ENCODE measurements around the gene KDM3B. TPM values are rescaled to one million over a fixed set of nuclear protein-coding genes. Genes with fewer than 3 reads are reported as not detected.

Gene KDM3B
- total RNA-seq, 2 donors from 2014 or later: 98.2 to 104 TPM

DNA sequence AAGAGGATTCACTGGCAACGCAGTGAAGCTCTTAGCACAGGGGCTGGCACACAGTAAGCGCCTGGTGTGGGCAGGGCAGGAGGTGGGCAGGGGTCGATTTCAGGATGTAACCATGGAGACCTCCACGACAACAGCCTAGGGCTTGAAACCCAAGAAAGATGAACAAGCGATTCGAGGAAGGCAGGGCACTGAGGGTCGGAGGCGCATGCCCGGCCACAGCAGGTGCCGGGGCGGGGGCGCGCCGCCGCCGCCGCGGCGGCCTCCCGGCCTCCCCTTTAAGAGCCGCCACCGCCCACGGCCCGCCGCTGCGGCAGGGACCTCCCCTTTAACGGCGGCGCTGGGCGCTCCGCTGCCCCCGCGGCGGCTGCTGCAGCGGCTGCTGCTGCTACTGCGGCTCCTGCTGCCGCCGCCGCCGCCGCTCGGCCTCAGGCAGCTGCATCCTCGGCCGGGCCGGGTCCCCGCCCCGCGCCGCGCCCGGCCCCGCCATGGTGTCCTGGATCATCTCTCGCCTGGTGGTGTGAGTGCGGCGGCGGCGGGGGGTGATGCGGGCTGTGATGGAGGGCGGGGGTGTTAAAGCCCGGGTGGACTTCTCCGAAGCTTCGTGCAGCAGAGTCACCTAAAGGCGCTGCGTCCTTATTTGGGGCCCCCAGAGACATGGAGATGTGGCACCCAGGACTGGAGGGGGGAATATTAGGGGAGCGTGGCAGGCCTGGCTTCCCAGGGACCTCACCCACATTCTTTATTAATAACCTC, 86.4 kb downstream of the KDM3B start, which contains the start of gene REEP2:
REEP2 (plus strand) TSS at position 334 of the 753 bp plus-strand sequence; CDS start at position 486, 152 bp downstream.
- H3K36me3 Mint-ChIP-seq (ENCODE audit: low read depth): peaks cover 21% of the 10 kb centered on the region
- peaks cover 5% of the 10 kb centered on the region for H3K27me3 ChIP-seq (ENCODE audit: control insufficient read depth, insufficient read depth, low read length, poor library complexity, severe bottlenecking)
- H3K4me1 ChIP-seq (ENCODE audit: control insufficient read depth, insufficient read depth, low read length): peaks cover 14% of the 10 kb centered on the region
- H3K4me3 ChIP-seq (ENCODE audit: low read length): peak within 1 kb of the TSS; percentile 88
- peak within 1 kb of the TSS; percentile 58 for H3K9ac ChIP-seq (ENCODE audit: extremely low read depth, low read length, poor library complexity, severe bottlenecking)
- H3K27ac Mint-ChIP-seq: peak within 1 kb of the TSS; percentile 88
- H3K4me1 Mint-ChIP-seq: peaks cover 26% of the 10 kb centered on the region
- peaks cover 8% of the 10 kb centered on the region for H3K27me3 Mint-ChIP-seq (ENCODE audit: insufficient read depth)
- no peaks in the 10 kb centered on the region for H3K9me3 Mint-ChIP-seq
- peak within 1 kb of the TSS; percentile 75 for H3K27ac ChIP-seq (ENCODE audit: low read depth, low read length)
- peak; percentile 87 for DNase-seq
- no peaks in the 10 kb centered on the region for H3K9me3 ChIP-seq (ENCODE audit: control insufficient read depth, low read length)
- H3K4me3 Mint-ChIP-seq: peak within 1 kb of the TSS; percentile 69
- TF ChIP-seq, protein P1, sequence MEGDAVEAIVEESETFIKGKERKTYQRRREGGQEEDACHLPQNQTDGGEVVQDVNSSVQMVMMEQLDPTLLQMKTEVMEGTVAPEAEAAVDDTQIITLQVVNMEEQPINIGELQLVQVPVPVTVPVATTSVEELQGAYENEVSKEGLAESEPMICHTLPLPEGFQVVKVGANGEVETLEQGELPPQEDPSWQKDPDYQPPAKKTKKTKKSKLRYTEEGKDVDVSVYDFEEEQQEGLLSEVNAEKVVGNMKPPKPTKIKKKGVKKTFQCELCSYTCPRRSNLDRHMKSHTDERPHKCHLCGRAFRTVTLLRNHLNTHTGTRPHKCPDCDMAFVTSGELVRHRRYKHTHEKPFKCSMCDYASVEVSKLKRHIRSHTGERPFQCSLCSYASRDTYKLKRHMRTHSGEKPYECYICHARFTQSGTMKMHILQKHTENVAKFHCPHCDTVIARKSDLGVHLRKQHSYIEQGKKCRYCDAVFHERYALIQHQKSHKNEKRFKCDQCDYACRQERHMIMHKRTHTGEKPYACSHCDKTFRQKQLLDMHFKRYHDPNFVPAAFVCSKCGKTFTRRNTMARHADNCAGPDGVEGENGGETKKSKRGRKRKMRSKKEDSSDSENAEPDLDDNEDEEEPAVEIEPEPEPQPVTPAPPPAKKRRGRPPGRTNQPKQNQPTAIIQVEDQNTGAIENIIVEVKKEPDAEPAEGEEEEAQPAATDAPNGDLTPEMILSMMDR (conservative IDR thresholded peaks at IDR 0.05): no peak
- H3K36me3 ChIP-seq (ENCODE audit: control insufficient read depth, insufficient read depth, low read length): peaks cover 23% of the 10 kb centered on the region
- 0 to 3% methylated on average over 9 to 64 of the region's 65 CpGs for WGBS, 2 experiments (ENCODE audit: insufficient coverage in 1 of 2, insufficient read length in 1 of 2)

DNA sequence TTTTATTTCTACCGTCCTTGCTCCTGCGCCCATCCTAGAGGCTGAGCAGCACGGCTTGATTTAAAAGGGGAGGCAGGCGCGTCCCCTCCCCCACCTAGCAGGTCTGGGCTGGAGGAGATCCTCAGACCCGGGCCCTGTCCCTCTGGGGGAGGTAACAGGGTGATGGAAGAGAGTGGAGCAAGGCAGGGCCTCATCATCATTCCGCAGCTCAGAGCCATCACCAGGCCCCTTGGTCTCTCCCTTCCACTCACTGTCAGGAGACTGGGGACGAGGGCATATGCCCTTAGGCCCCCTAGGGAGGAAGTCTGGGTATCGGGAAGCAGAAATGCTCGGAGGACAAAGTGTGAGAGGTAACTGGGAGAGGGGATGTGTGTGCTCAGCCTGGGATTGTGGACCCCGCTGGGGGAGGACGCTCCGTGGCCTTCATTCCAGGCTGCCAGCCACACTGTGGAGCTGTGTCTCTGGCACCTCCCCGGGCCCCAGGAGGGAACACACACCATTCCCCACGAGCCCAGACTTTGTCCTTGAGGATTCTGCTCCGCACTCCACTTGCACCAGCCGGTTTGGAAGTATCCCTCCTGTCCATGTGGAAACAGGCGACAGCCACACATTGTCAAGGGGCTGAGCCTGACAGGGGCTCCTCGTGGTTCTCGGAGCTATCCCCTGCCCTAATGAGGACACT, 87.1 kb downstream of the KDM3B start:
- no peak for DNase-seq
- Mint-ChIP-seq H3K9me3 (no peaks in the 10 kb centered on the region), H3K27ac (peak overlapping the region; percentile 35), H3K36me3 (ENCODE audit: low read depth) (peaks cover 18% of the 10 kb centered on the region), H3K4me3 (peak overlapping the region; percentile 69), H3K4me1 (peaks cover 26% of the 10 kb centered on the region), H3K27me3 (ENCODE audit: insufficient read depth) (peaks cover 8% of the 10 kb centered on the region)
- Histone ChIP-seq H3K9me3 (ENCODE audit: control insufficient read depth, low read length) (no peaks in the 10 kb centered on the region), H3K4me1 (ENCODE audit: control insufficient read depth, insufficient read depth, low read length) (peaks cover 14% of the 10 kb centered on the region), H3K36me3 (ENCODE audit: control insufficient read depth, insufficient read depth, low read length) (peaks cover 21% of the 10 kb centered on the region), H3K9ac (ENCODE audit: extremely low read depth, low read length, poor library complexity, severe bottlenecking) (peak overlapping the region; percentile 55), H3K27me3 (ENCODE audit: control insufficient read depth, insufficient read depth, low read length, poor library complexity, severe bottlenecking) (peaks cover 5% of the 10 kb centered on the region), H3K4me3 (ENCODE audit: low read length) (peak overlapping the region; percentile 88), H3K27ac (ENCODE audit: low read depth, low read length) (peak overlapping the region; percentile 75)
- WGBS, 2 experiments (ENCODE audit: insufficient coverage in 1 of 2, insufficient read length in 1 of 2): 41 to 45% methylated on average over 8 to 20 of the region's 20 CpGs
- TF ChIP-seq, protein P1 (conservative IDR thresholded peaks at IDR 0.05): no peak

DNA sequence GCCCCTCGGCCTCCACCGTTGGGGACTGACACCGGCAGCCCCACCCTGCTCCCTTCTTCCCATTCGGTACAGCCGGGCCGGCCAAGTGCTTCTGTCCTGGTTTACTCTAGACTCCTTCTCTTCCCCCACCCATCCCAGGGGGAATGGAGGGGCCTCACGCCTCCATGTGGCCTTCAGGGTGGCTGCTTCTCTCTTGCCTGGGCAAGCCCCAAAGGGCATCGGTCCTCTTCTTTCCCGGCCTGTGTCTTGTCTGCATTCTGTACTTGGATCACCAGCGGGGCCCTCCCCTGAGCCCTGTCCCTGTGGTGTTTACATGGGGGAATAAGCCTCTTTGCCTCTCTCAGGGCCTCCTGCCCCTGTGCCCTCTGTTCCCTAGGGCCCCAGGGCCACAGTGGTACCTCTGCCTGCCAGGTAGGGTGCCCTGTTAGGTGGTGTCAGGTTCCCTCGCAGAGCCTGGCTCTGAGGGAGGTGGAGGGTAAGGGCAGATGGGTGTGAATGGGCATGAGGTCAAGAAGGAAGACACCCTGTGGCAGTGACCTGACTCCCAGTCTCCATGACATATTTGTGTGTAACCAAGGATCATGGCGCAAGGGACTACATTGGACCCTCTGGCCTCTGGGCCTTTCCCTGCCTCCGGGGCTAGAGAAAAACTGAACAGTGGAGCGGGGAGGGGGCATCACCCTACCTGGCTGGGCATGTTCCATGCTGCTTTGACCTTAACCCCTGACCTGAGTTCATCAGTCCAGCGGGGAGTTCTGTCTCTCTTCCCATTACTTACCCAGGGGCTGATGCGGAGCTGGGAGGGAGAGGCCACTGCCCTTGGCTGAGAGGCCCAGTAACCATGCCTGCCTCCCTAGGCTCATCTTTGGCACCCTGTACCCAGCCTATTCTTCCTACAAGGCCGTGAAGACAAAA, 87.9 kb downstream of the KDM3B start:
- TF ChIP-seq, protein P1 (conservative IDR thresholded peaks at IDR 0.05): no peak
- Histone ChIP-seq H3K4me1 (ENCODE audit: control insufficient read depth, insufficient read depth, low read length) (peaks cover 14% of the 10 kb centered on the region), H3K27me3 (ENCODE audit: control insufficient read depth, insufficient read depth, low read length, poor library complexity, severe bottlenecking) (peaks cover 5% of the 10 kb centered on the region), H3K9me3 (ENCODE audit: control insufficient read depth, low read length) (no peaks in the 10 kb centered on the region), H3K36me3 (ENCODE audit: control insufficient read depth, insufficient read depth, low read length) (peaks cover 13% of the 10 kb centered on the region), H3K4me3 (ENCODE audit: low read length) (peak overlapping the region; percentile 88), H3K9ac (ENCODE audit: extremely low read depth, low read length, poor library complexity, severe bottlenecking) (no peak overlapping the region), H3K27ac (ENCODE audit: low read depth, low read length) (no peak overlapping the region)
- Mint-ChIP-seq H3K36me3 (ENCODE audit: low read depth) (peaks cover 11% of the 10 kb centered on the region), H3K27ac (no peak overlapping the region), H3K4me1 (peaks cover 26% of the 10 kb centered on the region), H3K4me3 (peak overlapping the region; percentile 69), H3K27me3 (ENCODE audit: insufficient read depth) (peaks cover 8% of the 10 kb centered on the region), H3K9me3 (no peaks in the 10 kb centered on the region)
- WGBS, 2 experiments (ENCODE audit: insufficient coverage in 1 of 2, insufficient read length in 1 of 2): 78 to 85% methylated on average over 11 to 17 of the region's 17 CpGs
- DNase-seq: no peak

Measured in endodermal cell (in vitro differentiated cells).